HG03378 (cell line): ENCODE results near the gene ADARB1.
"Not testable (repeated sequence)": the region's sequence is repeated elsewhere in the genome, so short reads cannot be mapped to it uniquely, and the experiment has no call there.

Experiments
- ATAC-seq: cut with Tn5 transposase; IDR thresholded peaks from one replicate; pipeline ENCODE4 v1.9.1; 2021; ENCODE audit warnings: mild to moderate bottlenecking, moderate library complexity; ENCODE audit not compliant: unreplicated experiment

The ADARB1 gene

GRCh38 chr21:45132841-45133573, 58.6 kb downstream of the ADARB1 start:
- no peak for ATAC-seq

- ATAC-seq = not testable (repeated sequence)
These were observed 59.3 kb downstream of the ADARB1 start for GRCh38 chr21:45133574-45134278.

GRCh38 chr21:45134279-45135076, 60.1 kb downstream of the ADARB1 start:
- ATAC-seq = no peak

- no peak for ATAC-seq
These were observed 60.7 kb downstream of the ADARB1 start for GRCh38 chr21:45135122-45135521.

GRCh38 chr21:45135868-45136267, 61.5 kb downstream of the ADARB1 start:
- ATAC-seq = no peak

GRCh38 chr21:45136500-45136899, 62.1 kb downstream of the ADARB1 start:
- ATAC-seq = no peak

- no peak for ATAC-seq
These were observed 62.7 kb downstream of the ADARB1 start for GRCh38 chr21:45136927-45137611.

GRCh38 chr21:45137612-45137937, 63.2 kb downstream of the ADARB1 start:
- no peak for ATAC-seq

GRCh38 chr21:45138199-45139002, 64.0 kb downstream of the ADARB1 start:
- ATAC-seq = no peak

- not testable (repeated sequence) for ATAC-seq
These were observed 64.6 kb downstream of the ADARB1 start for GRCh38 chr21:45139003-45139360.

- ATAC-seq = no peak
These were observed 65.1 kb downstream of the ADARB1 start for GRCh38 chr21:45139473-45139872.

GRCh38 chr21:45140346-45140940, 66.1 kb downstream of the ADARB1 start:
- no peak for ATAC-seq

GRCh38 chr21:45140944-45141343, 66.6 kb downstream of the ADARB1 start:
- not testable (repeated sequence) for ATAC-seq

- no peak for ATAC-seq
These were observed 67.1 kb downstream of the ADARB1 start for GRCh38 chr21:45141507-45141906.

GRCh38 chr21:45142469-45143308, 68.3 kb downstream of the ADARB1 start:
- ATAC-seq = no peak

- ATAC-seq = no peak
These were observed 69.5 kb downstream of the ADARB1 start for GRCh38 chr21:45143855-45144254.

GRCh38 chr21:45145146-45145545, 70.8 kb downstream of the ADARB1 start:
- no peak for ATAC-seq

GRCh38 chr21:45145846-45146245, 71.5 kb downstream of the ADARB1 start:
- not testable (repeated sequence) for ATAC-seq

GRCh38 chr21:45146306-45146705, 71.9 kb downstream of the ADARB1 start:
- no peak for ATAC-seq
